ENCODE data around the gene CEP70. TPM values are rescaled to one million over a fixed set of nuclear protein-coding genes. Genes with fewer than 3 reads are reported as not detected.
A peak's percentile ranks its signal among the peaks of the same experiment; 100 is the strongest.
"Not testable (repeated sequence)": the region's sequence is repeated elsewhere in the genome, so short reads cannot be mapped to it uniquely, and the experiment has no call there.

The CEP70 gene
- polyA plus RNA-seq, 1 donor (not counting 4 experiments of a cell fraction or from before 2014, with no cell fraction given) = 11.4 TPM

GRCh38 chr3:138597186-138597976 is 3.3 kb upstream of the CEP70 start:
- H3K79me2 ChIP-seq (ENCODE audit: control insufficient read depth, insufficient read depth, low read length); H3K4me1 ChIP-seq (ENCODE audit: control insufficient read depth, extremely low read depth, insufficient read depth, low read length); H3K9me1 ChIP-seq (ENCODE audit: control insufficient read depth, extremely low read depth, insufficient read depth, low read length); H3K36me3 ChIP-seq (ENCODE audit: control insufficient read depth in 2 of 2, extremely low read depth in 1 of 2, insufficient read depth in 2 of 2, low read length in 2 of 2); H3K9me3 ChIP-seq (ENCODE audit: control insufficient read depth, low read depth, low read length); H3K4me3 ChIP-seq (ENCODE audit: control insufficient read depth in 2 of 3, extremely low read depth in 1 of 3, insufficient read depth in 2 of 3, low read depth in 1 of 3, low read length in 3 of 3); dilution Hi-C loops (cut with MboI; ENCODE audit: extremely low pct_ligation_motif_present, low sequenced_read_pairs); H3K4me2 ChIP-seq (ENCODE audit: control insufficient read depth, extremely low read depth, insufficient read depth, low read depth, low read length); H4K20me1 ChIP-seq (ENCODE audit: control insufficient read depth, extremely low read depth, insufficient read depth, low read length); H3K27me3 ChIP-seq (ENCODE audit: control insufficient read depth, extremely low read depth, insufficient read depth, low read length); H3K27ac ChIP-seq (ENCODE audit: control insufficient read depth, insufficient read depth, low read length); H3K9ac ChIP-seq (ENCODE audit: control insufficient read depth, extremely low read depth, insufficient read depth, low read length); DNase-seq (ENCODE audit: low read depth, low spot score); FAIRE-seq: not testable (repeated sequence)
- peak overlapping the region; percentile 52 for H2AFZ ChIP-seq (ENCODE audit: control insufficient read depth, low read length)

GRCh38 chr3:138594935-138595610 is 1.0 kb upstream of the CEP70 start:
- H4K20me1 ChIP-seq (ENCODE audit: control insufficient read depth, extremely low read depth, insufficient read depth, low read length) = no peaks in the 10 kb centered on the region
- peaks cover 5% of the 10 kb centered on the region for H3K4me1 ChIP-seq (ENCODE audit: control insufficient read depth, extremely low read depth, insufficient read depth, low read length)
- H3K27me3 ChIP-seq (ENCODE audit: control insufficient read depth, extremely low read depth, insufficient read depth, low read length) = no peaks in the 10 kb centered on the region
- H3K9ac ChIP-seq (ENCODE audit: control insufficient read depth, extremely low read depth, insufficient read depth, low read length) = no peak overlapping the region
- H3K9me1 ChIP-seq (ENCODE audit: control insufficient read depth, extremely low read depth, insufficient read depth, low read length) = no peaks in the 10 kb centered on the region
- H3K27ac ChIP-seq (ENCODE audit: control insufficient read depth, insufficient read depth, low read length) = peak overlapping the region; percentile 90
- H3K4me2 ChIP-seq (ENCODE audit: control insufficient read depth, extremely low read depth, insufficient read depth, low read depth, low read length) = peak overlapping the region; percentile 91
- DNase-seq (ENCODE audit: low read depth, low spot score) (no peak), FAIRE-seq (no peak)
- no peak for TF ChIP-seq EZH2 (IDR thresholded peaks at IDR 0.05; ENCODE audit: low read length)
- TF ChIP-seq CTCF (optimal IDR thresholded peaks at IDR 0.05 in 1 of 3, IDR thresholded peaks at IDR 0.05 in 1 of 3, conservative IDR thresholded peaks at IDR 0.05 in 1 of 3; ENCODE audit: extremely low read depth in 1 of 3, insufficient read depth in 2 of 3, low read length in 3 of 3) = no peak
- H3K4me3 ChIP-seq (ENCODE audit: control insufficient read depth in 2 of 3, extremely low read depth in 1 of 3, insufficient read depth in 2 of 3, low read depth in 1 of 3, low read length in 3 of 3) = peak overlapping the region in 1 of 3 experiments; percentile 77
- no peaks in the 10 kb centered on the region for H3K36me3 ChIP-seq (ENCODE audit: control insufficient read depth in 2 of 2, extremely low read depth in 1 of 2, insufficient read depth in 2 of 2, low read length in 2 of 2)
- H3K79me2 ChIP-seq (ENCODE audit: control insufficient read depth, insufficient read depth, low read length) = no peaks in the 10 kb centered on the region
- dilution Hi-C loops (cut with MboI; ENCODE audit: extremely low pct_ligation_motif_present, low sequenced_read_pairs) = no loop called here
- H2AFZ ChIP-seq (ENCODE audit: control insufficient read depth, low read length) = no peak overlapping the region
- no peaks in the 10 kb centered on the region for H3K9me3 ChIP-seq (ENCODE audit: control insufficient read depth, low read depth, low read length)
